HepG2 (cell line): Measurements from ENCODE around the gene SPG7. TPM values are rescaled to one million over a fixed set of nuclear protein-coding genes. Genes with fewer than 3 reads are reported as not detected.
A peak's percentile ranks its signal among the peaks of the same experiment; 100 is the strongest.

Experiments
- DDIT3 ChIP-seq: sonication (generic); formaldehyde crosslinking; IDR thresholded peaks from 2 replicates; pipeline ENCODE4 v1.4.0; 2020; ENCODE audit warnings: mild to moderate bottlenecking, missing genetic modification reagents
- FUBP1 ChIP-seq: sonication (generic); formaldehyde crosslinking; IDR thresholded peaks from 2 replicates; pipeline ENCODE4 v1.5.1; 2020; ENCODE audit warnings: missing genetic modification reagents, mild to moderate bottlenecking, borderline replicate concordance
- KDM2A ChIP-seq: sonication (generic); formaldehyde crosslinking; IDR thresholded peaks from 2 replicates; pipeline ENCODE4 v1.4.0; 2020; ENCODE audit warnings: low read depth, missing genetic modification reagents, borderline replicate concordance
- KDM5A ChIP-seq: fragments of 200-600 bp; sonication (generic); IDR thresholded peaks from 2 replicates; pipeline ENCODE4 v1.7.0; 2018; ENCODE audit warnings: antibody characterized with exemption, mild to moderate bottlenecking, low read length, borderline replicate concordance
- KLF13 ChIP-seq: sonication (generic); formaldehyde crosslinking; IDR thresholded peaks from 2 replicates; pipeline ENCODE4 v1.4.0; 2020; ENCODE audit warnings: mild to moderate bottlenecking, missing genetic modification reagents
- LBX2 ChIP-seq: sonication (generic); formaldehyde crosslinking; IDR thresholded peaks from 2 replicates; pipeline ENCODE4 v1.5.0; 2020; ENCODE audit warnings: missing genetic modification reagents, mild to moderate bottlenecking, borderline replicate concordance
- MLLT10 ChIP-seq: sonication (generic); formaldehyde crosslinking; IDR thresholded peaks from 2 replicates; pipeline ENCODE4 v1.4.0; 2020; ENCODE audit warnings: missing genetic modification reagents
- NONO ChIP-seq, 2 experiments: fragments of 450-650 bp in 1 of 2; sonication (generic) in 1 of 2; formaldehyde crosslinking in 1 of 2; IDR thresholded peaks in 1 of 2; conservative IDR thresholded peaks in 1 of 2; 2 replicates each; pipeline versions ENCODE4 v1.6.1 to v1.8.0; 2017 to 2022; ENCODE audit warnings: mild to moderate bottlenecking in 1 of 2, missing genetic modification reagents in 1 of 2, moderate library complexity in 1 of 2
- NR3C1 ChIP-seq: sonication (generic); formaldehyde crosslinking; IDR thresholded peaks from 2 replicates; pipeline ENCODE4 v1.4.0; 2020; ENCODE audit warnings: missing genetic modification reagents
- POLR2A ChIP-seq, 2 experiments: IDR thresholded peaks; 2 replicates each; pipeline ENCODE4 v1.6.1; 2011; ENCODE audit warnings: low read depth in 2 of 2, low read length in 2 of 2, mild to moderate bottlenecking in 1 of 2, moderate library complexity in 1 of 2; ENCODE audit not compliant: insufficient read depth in 1 of 2
- SIX1 ChIP-seq: sonication (generic); formaldehyde crosslinking; IDR thresholded peaks from 2 replicates; pipeline ENCODE4 v1.4.0; 2020; ENCODE audit warnings: missing genetic modification reagents, borderline replicate concordance
- SIX4 ChIP-seq: sonication (generic); formaldehyde crosslinking; IDR thresholded peaks from 2 replicates; pipeline ENCODE4 v1.4.0; 2020; ENCODE audit warnings: missing genetic modification reagents
- TEF ChIP-seq: sonication (generic); formaldehyde crosslinking; IDR thresholded peaks from 2 replicates; pipeline ENCODE4 v1.5.0; 2020; ENCODE audit warnings: missing genetic modification reagents
- THRA ChIP-seq: sonication (generic); formaldehyde crosslinking; IDR thresholded peaks from 2 replicates; pipeline ENCODE4 v1.4.0; 2020; ENCODE audit warnings: missing genetic modification reagents, borderline replicate concordance
- TSC22D2 ChIP-seq: sonication (generic); formaldehyde crosslinking; IDR thresholded peaks from 2 replicates; pipeline ENCODE4 v1.5.1; 2020; ENCODE audit warnings: missing genetic modification reagents, mild to moderate bottlenecking, borderline replicate concordance
- ZFP36 ChIP-seq: fragments of 150-350 bp; IDR thresholded peaks from 2 replicates; pipeline ENCODE4 v1.6.1; 2018; ENCODE audit warnings: borderline replicate concordance, low read length, low read depth; ENCODE audit not compliant: partially characterized antibody
- ZMYM2 ChIP-seq: sonication (generic); formaldehyde crosslinking; IDR thresholded peaks from 2 replicates; pipeline ENCODE4 v1.8.0; 2022; ENCODE audit warnings: mild to moderate bottlenecking, missing genetic modification reagents
- ZNF143 ChIP-seq: sonication (generic); formaldehyde crosslinking; IDR thresholded peaks from 2 replicates; pipeline ENCODE4 v1.4.0; 2020; ENCODE audit warnings: missing genetic modification reagents
- ZNF256 ChIP-seq: sonication (generic); formaldehyde crosslinking; conservative IDR thresholded peaks from 2 replicates; pipeline ENCODE4 v1.4.0; 2020; ENCODE audit warnings: missing genetic modification reagents
- ZNF264 ChIP-seq: sonication (generic); formaldehyde crosslinking; IDR thresholded peaks from 2 replicates; pipeline ENCODE4 v1.4.0; 2020; ENCODE audit warnings: missing genetic modification reagents
- ZNF564 ChIP-seq: sonication (generic); formaldehyde crosslinking; IDR thresholded peaks from 2 replicates; pipeline ENCODE4 v1.8.1; 2023; ENCODE audit warnings: mild to moderate bottlenecking, missing genetic modification reagents
- ZNF850 ChIP-seq: sonication (generic); formaldehyde crosslinking; conservative IDR thresholded peaks from 2 replicates; pipeline ENCODE4 v1.9.0; 2021; ENCODE audit warnings: mild to moderate bottlenecking, missing genetic modification reagents
- polyA plus RNA-seq, 8 experiments: library from polyadenylated mRNA; depleted of rRNA in 3 of 8; stranded (reverse) in 7 of 8; unstranded in 1 of 8; fragments of >200 nt; fragmentation: Illumina TruSeq in 4 of 8; extraction: Trizol in 4 of 8; gene quantifications; 2 replicates each; pipeline versions ENCODE4 v1.2.1 to v1.2.3, GENCODE V29; 2011 to 2016; ENCODE audit warnings: low read depth in 4 of 8, missing spikeins in 1 of 8, mixed read lengths in 1 of 8; ENCODE audit not compliant: insufficient read depth in 1 of 8
- total RNA-seq, 5 experiments: library from RNA; depleted of rRNA; stranded (reverse); fragments of >200 nt; fragmentation: Illumina TruSeq; extraction: Trizol; gene quantifications; 2 replicates each; pipeline ENCODE4 v1.2.3, GENCODE V29; 2016; ENCODE audit warnings: low read depth in 1 of 5

SPG7 gene
- total and polyA plus RNA-seq, 2 of the 13 experiments (the other 11 are each of a cell fraction or from before 2014, with no cell fraction given) = 66.0 to 136 TPM

- TF ChIP-seq TEF (peak; percentile 75; the same call in 1 of the 2 replicates), DDIT3 (CRISPR knock-in tag) (no peak; the same call in 1 of the 2 replicates), LBX2 (CRISPR knock-in tag) (peak; percentile 62; the same call in 1 of the 2 replicates), NR3C1 (CRISPR knock-in tag) (no peak), ZNF850 (CRISPR knock-in tag) (no peak; the same call in 1 of the 2 replicates), ZNF256 (CRISPR knock-in tag) (peak; percentile 67; the same call in 1 of the 2 replicates), FUBP1 (no peak), NONO (IDR thresholded peaks at IDR 0.05) (no peak), NONO (CRISPR knock-in tag; conservative IDR thresholded peaks at IDR 0.05) (peak; percentile 85), TSC22D2 (CRISPR knock-in tag) (0 out of 2 replicates have a peak, but pooled peaks have one; percentile 76), SIX1 (no peak; the same call in 1 of the 2 replicates), ZNF564 (CRISPR knock-in tag) (peak; percentile 87; the same call in 1 of the 2 replicates), MLLT10 (CRISPR knock-in tag) (no peak), THRA (CRISPR knock-in tag) (peak; percentile 14; the same call in 1 of the 2 replicates), SIX4 (CRISPR knock-in tag) (no peak), ZFP36 (no peak), ZNF264 (CRISPR knock-in tag) (peak; percentile 78; the same call in 1 of the 2 replicates), ZMYM2 (CRISPR knock-in tag) (0 out of 2 replicates have a peak, but pooled peaks have one; percentile 51), ZNF143 (CRISPR knock-in tag) (0 out of 2 replicates have a peak, but pooled peaks have one; percentile 29), KDM5A (peak; percentile 85), KDM2A (CRISPR knock-in tag) (peak; percentile 89), POLR2A (IDR thresholded peaks at IDR 0.05; ENCODE audit: insufficient read depth in 1 of 2, low read depth in 2 of 2, low read length in 2 of 2) (peak; percentile 65 to 94), KLF13 (CRISPR knock-in tag) (no peak; the same call in 1 of the 2 replicates)
These were observed at the start of gene SPG7 (continued) for GRCh38 chr16:89507834-89508590.
